Myocyte (in vitro differentiated cells): ENCODE data around the gene KICS2. TPM values are rescaled to one million over a fixed set of nuclear protein-coding genes. Genes with fewer than 3 reads are reported as not detected.

Experiments
- DNase-seq: peaks from one replicate; pipeline ENCODE4 v3.0.0-alpha.2; 2012; ENCODE audit warnings: low read depth
- polyA plus RNA-seq: library from polyadenylated mRNA; unstranded; fragments of >200 nt; gene quantifications from one replicate; pipeline ENCODE4 v1.2.1, GENCODE V29; 2012; ENCODE audit warnings: missing spikeins
- total RNA-seq: library from RNA; depleted of rRNA; stranded (reverse); fragments of >200 nt; gene quantifications from 2 replicates; pipeline ENCODE4 v1.2.3, GENCODE V29; 2014

The KICS2 gene
- total RNA-seq, result 7.2 and 8.5 TPM in 2 replicates
- 3.2 TPM for polyA plus RNA-seq

- DNase-seq, result peak; percentile 95
Observed at GRCh38 chr12:64222009-64222765, at the start of gene KICS2. KICS2 (minus strand) TSS chr12:64222296; CDS start chr12:64222237, 59 bp downstream.

GRCh38 chr12:64270411-64270810 lies 48.3 kb upstream of the KICS2 start:
- DNase-seq, result no peak

- no peak for DNase-seq
Observed at GRCh38 chr12:64269161-64269560, 47.1 kb upstream of the KICS2 start.

- no peak for DNase-seq
Observed at GRCh38 chr12:64268409-64268808, 46.3 kb upstream of the KICS2 start.

GRCh38 chr12:64265839-64266238 lies 43.7 kb upstream of the KICS2 start:
- no peak for DNase-seq

- no peak for DNase-seq
Observed at GRCh38 chr12:64261813-64262212, 39.7 kb upstream of the KICS2 start.

GRCh38 chr12:64258576-64258975 lies 36.5 kb upstream of the KICS2 start:
- DNase-seq, result peak; percentile 38

- peak; percentile 75 for DNase-seq
Observed at GRCh38 chr12:64256166-64256800, 34.2 kb upstream of the KICS2 start.

GRCh38 chr12:64255249-64255648 lies 33.2 kb upstream of the KICS2 start:
- no peak for DNase-seq

GRCh38 chr12:64253356-64253755 lies 31.3 kb upstream of the KICS2 start:
- DNase-seq, result no peak

GRCh38 chr12:64252681-64253080 lies 30.6 kb upstream of the KICS2 start:
- peak; percentile 15 for DNase-seq

GRCh38 chr12:64243809-64244208 lies 21.7 kb upstream of the KICS2 start:
- DNase-seq, result no peak

- DNase-seq, result no peak
Observed at GRCh38 chr12:64240781-64241180, 18.7 kb upstream of the KICS2 start.

- DNase-seq, result no peak
Observed at GRCh38 chr12:64237382-64237781, 15.3 kb upstream of the KICS2 start.

GRCh38 chr12:64236549-64236948 lies 14.5 kb upstream of the KICS2 start:
- DNase-seq, result peak; percentile 40

- DNase-seq, result peak; percentile 35
Observed at GRCh38 chr12:64232196-64232595, 10.1 kb upstream of the KICS2 start.

GRCh38 chr12:64229796-64230195 lies 7.7 kb upstream of the KICS2 start:
- no peak for DNase-seq

GRCh38 chr12:64229240-64229639 lies 7.1 kb upstream of the KICS2 start:
- DNase-seq, result peak; percentile 33

- no peak for DNase-seq
Observed at GRCh38 chr12:64225626-64226025, 3.5 kb upstream of the KICS2 start.

- peak; percentile 88 for DNase-seq
Observed at GRCh38 chr12:64221651-64222008, 466 bp downstream of the KICS2 start.

GRCh38 chr12:64220046-64220445 lies 2.0 kb downstream of the KICS2 start:
- DNase-seq, result no peak

GRCh38 chr12:64219145-64219544 lies 3.0 kb downstream of the KICS2 start:
- no peak for DNase-seq

- DNase-seq, result no peak
Observed at GRCh38 chr12:64218597-64218996, 3.5 kb downstream of the KICS2 start.
